ENCODE measurements around the gene CAND2. TPM values are rescaled to one million over a fixed set of nuclear protein-coding genes. Genes with fewer than 3 reads are reported as not detected.

Gene CAND2
- total and polyA plus RNA-seq, 2 of the 8 experiments (the other 6 are each of a cell fraction or from before 2014, with no cell fraction given), result 8.7 TPM

DNA sequence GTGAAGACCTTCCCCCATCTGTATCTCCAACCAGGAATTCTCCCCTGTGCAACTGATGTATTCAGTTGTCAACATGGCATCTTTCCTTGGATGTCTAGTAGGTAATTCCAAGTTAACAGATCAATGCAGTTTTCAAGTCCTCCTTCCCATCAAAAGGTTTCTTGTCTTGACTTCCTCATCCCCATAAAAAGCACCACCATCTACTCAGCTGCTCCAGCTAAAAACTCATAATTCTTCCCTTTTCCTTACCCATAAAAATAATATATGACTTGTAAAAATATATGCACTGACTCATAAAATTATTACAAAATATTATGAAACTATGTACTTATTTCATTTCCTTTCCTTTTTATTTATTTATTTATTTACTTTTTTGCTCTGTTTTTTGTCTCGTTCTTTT lies 5.0 kb upstream of the CAND2 start (continued):
- no peak for TF ChIP-seq CHD7 (IDR thresholded peaks at IDR 0.05; ENCODE audit: insufficient replicate concordance, low read length)

Measured in H1 (cell line).